ENCODE data around the gene JARID2.

GRCh38 chr6:15331143-15331542 is 85.3 kb downstream of the JARID2 start:
- TF ChIP-seq CTCF (conservative IDR thresholded peaks at IDR 0.05 in 1 of 2, IDR thresholded peaks at IDR 0.05 in 1 of 2; ENCODE audit: extremely low read depth in 1 of 2, insufficient read depth in 1 of 2, low read depth in 1 of 2, low read length in 2 of 2) (no peak), EZH2 (IDR thresholded peaks at IDR 0.05; ENCODE audit: borderline replicate concordance, low read length) (no peak)

Data from mammary epithelial cell (primary cell).